ENCODE results near the gene COBL.

Gene COBL

GRCh38 chr7:51250512-51250911 is 66.1 kb downstream of the COBL start:
- DNase-seq (ENCODE audit: low read depth) = no peak

- DNase-seq (ENCODE audit: low read depth) = no peak
These were observed 66.6 kb downstream of the COBL start for GRCh38 chr7:51249991-51250390.

GRCh38 chr7:51249187-51249945 is 67.2 kb downstream of the COBL start:
- DNase-seq (ENCODE audit: low read depth) = no peak

- no peak for DNase-seq (ENCODE audit: low read depth)
These were observed 70.1 kb downstream of the COBL start for GRCh38 chr7:51246258-51247245.

GRCh38 chr7:51244885-51245284 is 71.7 kb downstream of the COBL start:
- DNase-seq (ENCODE audit: low read depth) = no peak

- no peak for DNase-seq (ENCODE audit: low read depth)
These were observed 72.6 kb downstream of the COBL start for GRCh38 chr7:51244053-51244452.

GRCh38 chr7:51243631-51244030 is 73.0 kb downstream of the COBL start:
- no peak for DNase-seq (ENCODE audit: low read depth)

- no peak for DNase-seq (ENCODE audit: low read depth)
These were observed 73.6 kb downstream of the COBL start for GRCh38 chr7:51242881-51243518.

- no peak for DNase-seq (ENCODE audit: low read depth)
These were observed 74.5 kb downstream of the COBL start for GRCh38 chr7:51242007-51242691.

GRCh38 chr7:51240868-51241267 is 75.7 kb downstream of the COBL start:
- DNase-seq (ENCODE audit: low read depth) = no peak

GRCh38 chr7:51239691-51240090 is 76.9 kb downstream of the COBL start:
- no peak for DNase-seq (ENCODE audit: low read depth)

GRCh38 chr7:51238981-51239495 is 77.6 kb downstream of the COBL start:
- no peak for DNase-seq (ENCODE audit: low read depth)

GRCh38 chr7:51237446-51238133 is 79.0 kb downstream of the COBL start:
- no peak for DNase-seq (ENCODE audit: low read depth)

GRCh38 chr7:51236470-51237132 is 80.0 kb downstream of the COBL start:
- DNase-seq (ENCODE audit: low read depth) = no peak

- DNase-seq (ENCODE audit: low read depth) = no peak
These were observed 80.9 kb downstream of the COBL start for GRCh38 chr7:51235593-51236313.

GRCh38 chr7:51234609-51235308 is 81.8 kb downstream of the COBL start:
- no peak for DNase-seq (ENCODE audit: low read depth)

GRCh38 chr7:51234139-51234538 is 82.5 kb downstream of the COBL start:
- no peak for DNase-seq (ENCODE audit: low read depth)

- DNase-seq (ENCODE audit: low read depth) = no peak
These were observed 83.2 kb downstream of the COBL start for GRCh38 chr7:51233374-51233773.

- DNase-seq (ENCODE audit: low read depth) = no peak
These were observed 85.9 kb downstream of the COBL start for GRCh38 chr7:51230723-51231122.

Data from stromal cell of bone marrow (primary cell).